ENCODE data around the gene KCNJ9.

Gene KCNJ9

GRCh38 chr1:160113407-160113806 lies 32.1 kb downstream of the KCNJ9 start:
- Histone ChIP-seq H3K27me3 (ENCODE audit: control insufficient read depth in 5 of 5, insufficient read depth in 4 of 5, low read length in 5 of 5) (no peaks in the 10 kb centered on the region), H3K4me3 (ENCODE audit: low read depth in 1 of 5, low read length in 5 of 5) (no peak overlapping the region), H3K4me1 (ENCODE audit: control insufficient read depth in 5 of 5, insufficient read depth in 5 of 5, low read length in 5 of 5) (peaks cover 4 to 63% (median 53%) of the 10 kb centered on the region in 5 donors), H3K27ac (ENCODE audit: low read depth, low read length) (no peak overlapping the region), H3K36me3 (ENCODE audit: control insufficient read depth in 5 of 5, insufficient read depth in 5 of 5, low read length in 5 of 5) (no peaks in the 10 kb centered on the region), H3K9me3 (ENCODE audit: control insufficient read depth in 5 of 5, low read length in 5 of 5) (no peaks in the 10 kb centered on the region), H3K9ac (ENCODE audit: low read length in 5 of 5) (no peak overlapping the region)

- H3K4me3 ChIP-seq (ENCODE audit: low read depth in 1 of 5, low read length in 5 of 5): no peak overlapping the region
- no peak overlapping the region for H3K9ac ChIP-seq (ENCODE audit: low read length in 5 of 5)
- no peaks in the 10 kb centered on the region for H3K27me3 ChIP-seq (ENCODE audit: control insufficient read depth in 5 of 5, insufficient read depth in 4 of 5, low read length in 5 of 5)
- no peaks in the 10 kb centered on the region for H3K36me3 ChIP-seq (ENCODE audit: control insufficient read depth in 5 of 5, insufficient read depth in 5 of 5, low read length in 5 of 5)
- H3K9me3 ChIP-seq (ENCODE audit: control insufficient read depth in 5 of 5, low read length in 5 of 5): no peaks in the 10 kb centered on the region
- H3K27ac ChIP-seq (ENCODE audit: low read depth, low read length): no peak overlapping the region
- H3K4me1 ChIP-seq (ENCODE audit: control insufficient read depth in 5 of 5, insufficient read depth in 5 of 5, low read length in 5 of 5): peaks cover 4 to 64% (median 51%) of the 10 kb centered on the region in 5 donors
Measured at GRCh38 chr1:160114085-160114484, 32.7 kb downstream of the KCNJ9 start.

- Histone ChIP-seq H3K36me3 (ENCODE audit: control insufficient read depth in 5 of 5, insufficient read depth in 5 of 5, low read length in 5 of 5) (no peaks in the 10 kb centered on the region), H3K4me1 (ENCODE audit: control insufficient read depth in 5 of 5, insufficient read depth in 5 of 5, low read length in 5 of 5) (peaks cover 4 to 58% (median 50%) of the 10 kb centered on the region in 5 donors), H3K9ac (ENCODE audit: low read length in 5 of 5) (peak within 1 kb of the TSS in 3 of 5 donors; percentile 29 to 63 (median 43)), H3K4me3 (ENCODE audit: low read depth in 1 of 5, low read length in 5 of 5) (peak within 1 kb of the TSS; percentile 17 to 48 (median 43)), H3K27ac (ENCODE audit: low read depth, low read length) (peak within 1 kb of the TSS; percentile 62), H3K27me3 (ENCODE audit: control insufficient read depth in 5 of 5, insufficient read depth in 4 of 5, low read length in 5 of 5) (no peaks in the 10 kb centered on the region), H3K9me3 (ENCODE audit: control insufficient read depth in 5 of 5, low read length in 5 of 5) (no peaks in the 10 kb centered on the region)
Measured at GRCh38 chr1:160115545-160116282, 34.4 kb downstream of the KCNJ9 start, which contains the start of gene ATP1A2. Gene ATP1A2 (plus strand): TSS chr1:160115759. CDS start chr1:160115862, 103 bp downstream.

DNA sequence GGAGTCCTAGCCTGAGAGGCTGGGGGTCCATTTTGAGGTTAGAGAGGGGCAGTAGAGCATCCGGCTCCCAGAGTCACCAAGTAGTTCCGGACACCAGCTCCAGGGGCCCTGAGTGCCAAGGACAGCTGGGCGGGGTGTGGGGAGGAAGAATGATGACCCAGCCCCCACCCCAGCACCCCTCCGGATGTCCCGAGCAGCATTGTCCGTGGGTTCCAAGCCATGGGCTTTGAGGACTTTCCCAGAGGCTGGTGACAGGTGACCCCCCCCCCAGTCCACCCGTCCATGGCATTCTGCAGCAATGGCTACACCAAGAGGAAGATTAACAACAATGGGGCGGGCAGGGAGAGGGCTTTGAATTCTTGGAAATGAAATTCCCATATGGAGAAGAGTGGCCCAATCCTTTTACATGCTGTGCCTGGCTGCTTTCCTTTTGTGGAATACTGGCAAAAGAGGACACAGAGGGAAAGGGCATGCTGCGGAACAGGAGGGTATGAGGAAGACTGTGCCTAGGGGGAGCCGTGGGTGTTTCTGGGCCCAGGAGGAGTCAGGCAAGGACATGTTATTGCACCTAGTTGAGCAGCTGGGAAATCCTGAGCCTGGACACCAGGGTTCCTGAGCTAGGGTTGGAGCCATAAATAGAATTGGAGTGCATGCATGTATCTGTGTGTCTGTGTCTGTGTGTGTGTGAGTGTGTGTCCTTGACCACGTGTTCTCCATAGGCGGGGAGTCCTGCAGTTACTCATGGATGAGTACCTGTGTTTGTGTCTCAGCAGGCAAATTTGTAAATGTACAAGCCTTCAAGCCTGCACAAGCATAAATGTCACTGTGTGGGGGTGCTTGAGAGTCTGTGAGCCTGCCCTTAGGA lies 35.2 kb downstream of the KCNJ9 start:
- peak overlapping the region in 3 of 5 donors; percentile 29 to 43 (median 32) for H3K9ac ChIP-seq (ENCODE audit: low read length in 5 of 5)
- H3K4me3 ChIP-seq (ENCODE audit: low read depth in 1 of 5, low read length in 5 of 5): peak overlapping the region; percentile 17 to 48 (median 43)
- H3K27ac ChIP-seq (ENCODE audit: low read depth, low read length): peak overlapping the region; percentile 62

DNA sequence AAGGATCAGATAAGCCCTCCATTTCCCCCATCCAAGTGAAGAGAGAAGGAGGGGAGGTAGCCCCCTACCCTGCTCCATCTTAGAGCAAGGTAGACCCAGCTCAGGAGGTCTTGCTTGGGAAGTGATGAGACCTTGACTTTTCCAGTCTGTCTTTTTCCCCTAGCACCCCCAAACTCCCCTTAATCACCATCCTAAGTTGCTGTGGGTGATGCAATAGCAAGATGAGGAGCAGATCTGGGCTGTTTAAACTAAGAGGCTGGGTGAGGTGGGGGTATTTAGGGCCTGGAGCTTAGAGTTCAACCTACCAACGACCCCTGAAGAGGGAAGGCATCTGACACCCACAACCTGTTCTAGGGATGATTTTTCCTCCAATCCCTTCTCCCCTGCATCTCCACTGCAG lies 36.0 kb downstream of the KCNJ9 start:
- Histone ChIP-seq H3K36me3 (ENCODE audit: control insufficient read depth in 5 of 5, insufficient read depth in 5 of 5, low read length in 5 of 5) (no peaks in the 10 kb centered on the region), H3K9me3 (ENCODE audit: control insufficient read depth in 5 of 5, low read length in 5 of 5) (no peaks in the 10 kb centered on the region), H3K4me1 (ENCODE audit: control insufficient read depth in 5 of 5, insufficient read depth in 5 of 5, low read length in 5 of 5) (peaks cover 4 to 55% (median 49%) of the 10 kb centered on the region in 5 donors), H3K27me3 (ENCODE audit: control insufficient read depth in 5 of 5, insufficient read depth in 4 of 5, low read length in 5 of 5) (no peaks in the 10 kb centered on the region), H3K27ac (ENCODE audit: low read depth, low read length) (peak overlapping the region; percentile 62), H3K9ac (ENCODE audit: low read length in 5 of 5) (peak overlapping the region in 1 of 5 donors; percentile 7), H3K4me3 (ENCODE audit: low read depth in 1 of 5, low read length in 5 of 5) (peak overlapping the region in 2 of 5 donors; percentile 45 to 48)

More for the DNA sequence above, 35.2 kb downstream of the KCNJ9 start:
- Histone ChIP-seq H3K27me3 (ENCODE audit: control insufficient read depth in 5 of 5, insufficient read depth in 4 of 5, low read length in 5 of 5) (no peaks in the 10 kb centered on the region), H3K4me1 (ENCODE audit: control insufficient read depth in 5 of 5, insufficient read depth in 5 of 5, low read length in 5 of 5) (peaks cover 4 to 58% (median 50%) of the 10 kb centered on the region in 5 donors), H3K36me3 (ENCODE audit: control insufficient read depth in 5 of 5, insufficient read depth in 5 of 5, low read length in 5 of 5) (no peaks in the 10 kb centered on the region), H3K9me3 (ENCODE audit: control insufficient read depth in 5 of 5, low read length in 5 of 5) (no peaks in the 10 kb centered on the region)

DNA sequence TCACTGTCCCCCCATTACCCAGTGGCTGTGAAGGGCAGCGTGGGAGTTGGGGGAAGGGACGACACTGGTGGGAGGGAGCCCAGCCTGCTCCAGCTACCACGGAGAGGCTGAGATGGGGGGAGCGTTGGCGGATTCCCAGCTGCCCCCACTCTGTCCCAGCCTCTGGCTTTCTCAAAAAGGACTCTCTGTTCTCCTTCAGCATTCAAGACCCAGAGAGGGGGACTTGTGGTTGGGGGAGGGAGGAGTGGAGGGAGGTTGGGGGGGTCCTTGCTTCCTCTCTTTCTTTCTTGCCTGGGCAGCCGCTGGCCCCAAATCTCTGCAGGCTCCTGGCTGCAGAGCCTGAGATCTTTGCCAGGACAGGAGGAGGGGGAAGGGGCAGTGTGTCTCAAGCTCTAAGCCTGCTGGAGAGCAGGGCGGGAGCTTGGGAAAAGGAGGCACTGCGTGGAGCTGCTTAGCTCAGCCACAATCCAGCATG lies 36.4 kb downstream of the KCNJ9 start:
- Histone ChIP-seq H3K36me3 (ENCODE audit: control insufficient read depth in 5 of 5, insufficient read depth in 5 of 5, low read length in 5 of 5) (no peaks in the 10 kb centered on the region), H3K27ac (ENCODE audit: low read depth, low read length) (peak overlapping the region; percentile 62), H3K4me3 (ENCODE audit: low read depth in 1 of 5, low read length in 5 of 5) (peak overlapping the region in 2 of 5 donors; percentile 45 to 48), H3K27me3 (ENCODE audit: control insufficient read depth in 5 of 5, insufficient read depth in 4 of 5, low read length in 5 of 5) (no peaks in the 10 kb centered on the region), H3K9me3 (ENCODE audit: control insufficient read depth in 5 of 5, low read length in 5 of 5) (no peaks in the 10 kb centered on the region), H3K9ac (ENCODE audit: low read length in 5 of 5) (no peak overlapping the region), H3K4me1 (ENCODE audit: control insufficient read depth in 5 of 5, insufficient read depth in 5 of 5, low read length in 5 of 5) (peaks cover 2 to 51% (median 44%) of the 10 kb centered on the region in 5 donors)

- H3K27me3 ChIP-seq (ENCODE audit: control insufficient read depth in 5 of 5, insufficient read depth in 4 of 5, low read length in 5 of 5): no peaks in the 10 kb centered on the region
- H3K4me3 ChIP-seq (ENCODE audit: low read depth in 1 of 5, low read length in 5 of 5): no peak overlapping the region
- no peak overlapping the region for H3K27ac ChIP-seq (ENCODE audit: low read depth, low read length)
- no peaks in the 10 kb centered on the region for H3K36me3 ChIP-seq (ENCODE audit: control insufficient read depth in 5 of 5, insufficient read depth in 5 of 5, low read length in 5 of 5)
- H3K9me3 ChIP-seq (ENCODE audit: control insufficient read depth in 5 of 5, low read length in 5 of 5): no peaks in the 10 kb centered on the region
- no peak overlapping the region for H3K9ac ChIP-seq (ENCODE audit: low read length in 5 of 5)
- H3K4me1 ChIP-seq (ENCODE audit: control insufficient read depth in 5 of 5, insufficient read depth in 5 of 5, low read length in 5 of 5): peaks cover 0 to 41% (median 34%) of the 10 kb centered on the region in 5 donors
Measured at GRCh38 chr1:160118928-160119327, 37.6 kb downstream of the KCNJ9 start.

GRCh38 chr1:160120797-160121196 lies 39.5 kb downstream of the KCNJ9 start:
- peaks cover 0 to 51% (median 46%) of the 10 kb centered on the region in 5 donors for H3K4me1 ChIP-seq (ENCODE audit: control insufficient read depth in 5 of 5, insufficient read depth in 5 of 5, low read length in 5 of 5)
- H3K27me3 ChIP-seq (ENCODE audit: control insufficient read depth in 5 of 5, insufficient read depth in 4 of 5, low read length in 5 of 5): no peaks in the 10 kb centered on the region
- no peaks in the 10 kb centered on the region for H3K9me3 ChIP-seq (ENCODE audit: control insufficient read depth in 5 of 5, low read length in 5 of 5)
- no peak overlapping the region for H3K4me3 ChIP-seq (ENCODE audit: low read depth in 1 of 5, low read length in 5 of 5)
- H3K36me3 ChIP-seq (ENCODE audit: control insufficient read depth in 5 of 5, insufficient read depth in 5 of 5, low read length in 5 of 5): no peaks in the 10 kb centered on the region
- no peak overlapping the region for H3K27ac ChIP-seq (ENCODE audit: low read depth, low read length)
- no peak overlapping the region for H3K9ac ChIP-seq (ENCODE audit: low read length in 5 of 5)

DNA sequence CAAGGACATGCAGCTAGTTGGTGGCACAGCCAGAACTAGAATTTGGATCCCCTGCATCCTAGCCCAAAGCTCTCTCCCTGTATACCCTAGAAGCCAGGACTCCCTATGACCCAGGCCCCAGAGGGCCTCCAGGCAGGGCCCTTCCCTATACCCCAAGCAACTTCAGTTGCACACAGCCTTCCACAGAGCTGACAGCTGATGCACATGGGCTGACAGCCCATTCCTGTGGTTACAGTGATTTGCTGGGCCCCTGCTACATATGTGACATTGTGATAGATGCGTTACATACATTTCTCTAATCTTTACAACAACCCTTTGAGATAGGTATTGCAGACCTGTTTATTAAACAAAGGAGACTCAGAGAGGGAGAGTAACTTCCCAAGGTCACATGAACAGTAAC lies 40.0 kb downstream of the KCNJ9 start:
- H3K27me3 ChIP-seq (ENCODE audit: control insufficient read depth in 5 of 5, insufficient read depth in 4 of 5, low read length in 5 of 5): no peaks in the 10 kb centered on the region
- no peak overlapping the region for H3K27ac ChIP-seq (ENCODE audit: low read depth, low read length)
- H3K9me3 ChIP-seq (ENCODE audit: control insufficient read depth in 5 of 5, low read length in 5 of 5): no peaks in the 10 kb centered on the region
- H3K4me3 ChIP-seq (ENCODE audit: low read depth in 1 of 5, low read length in 5 of 5): no peak overlapping the region
- H3K36me3 ChIP-seq (ENCODE audit: control insufficient read depth in 5 of 5, insufficient read depth in 5 of 5, low read length in 5 of 5): no peaks in the 10 kb centered on the region
- no peak overlapping the region for H3K9ac ChIP-seq (ENCODE audit: low read length in 5 of 5)
- peaks cover 0 to 52% (median 43%) of the 10 kb centered on the region in 5 donors for H3K4me1 ChIP-seq (ENCODE audit: control insufficient read depth in 5 of 5, insufficient read depth in 5 of 5, low read length in 5 of 5)

All from subcutaneous abdominal adipose tissue (tissue), 5 donors.